ENCODE data around the gene PLP2.
"Not testable (repeated sequence)": the region's sequence is repeated elsewhere in the genome, so short reads cannot be mapped to it uniquely, and the experiment has no call there.

The PLP2 gene, protein sequence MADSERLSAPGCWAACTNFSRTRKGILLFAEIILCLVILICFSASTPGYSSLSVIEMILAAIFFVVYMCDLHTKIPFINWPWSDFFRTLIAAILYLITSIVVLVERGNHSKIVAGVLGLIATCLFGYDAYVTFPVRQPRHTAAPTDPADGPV

DNA sequence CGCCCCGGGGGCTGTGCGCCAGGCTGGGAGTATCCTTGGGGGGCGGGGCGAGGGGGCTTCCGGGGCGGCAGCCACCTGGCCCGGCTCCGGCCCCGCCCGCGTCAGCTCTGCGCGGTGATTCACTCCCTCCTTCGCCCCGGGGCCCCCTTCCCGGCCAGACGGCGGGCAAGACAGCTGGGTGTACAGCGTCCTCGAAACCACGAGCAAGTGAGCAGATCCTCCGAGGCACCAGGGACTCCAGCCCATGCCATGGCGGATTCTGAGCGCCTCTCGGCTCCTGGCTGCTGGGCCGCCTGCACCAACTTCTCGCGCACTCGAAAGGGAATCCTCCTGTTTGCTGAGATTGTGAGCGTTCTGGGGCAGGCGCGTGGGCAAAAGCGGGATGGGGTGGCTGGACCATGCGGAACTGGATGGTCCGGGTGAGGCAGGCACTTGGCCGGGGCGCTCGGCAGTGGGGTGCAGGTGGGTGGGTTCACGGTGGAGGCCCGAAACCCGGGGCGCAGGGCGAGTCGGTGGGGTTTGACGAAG lies at the start of gene PLP2:
Gene PLP2 (plus strand): TSS at position 147 of the 528 bp plus-strand sequence. CDS start 103 bp downstream, at position 250.
- DNase-seq (ENCODE audit: low spot score) = peak; percentile 71

DNA sequence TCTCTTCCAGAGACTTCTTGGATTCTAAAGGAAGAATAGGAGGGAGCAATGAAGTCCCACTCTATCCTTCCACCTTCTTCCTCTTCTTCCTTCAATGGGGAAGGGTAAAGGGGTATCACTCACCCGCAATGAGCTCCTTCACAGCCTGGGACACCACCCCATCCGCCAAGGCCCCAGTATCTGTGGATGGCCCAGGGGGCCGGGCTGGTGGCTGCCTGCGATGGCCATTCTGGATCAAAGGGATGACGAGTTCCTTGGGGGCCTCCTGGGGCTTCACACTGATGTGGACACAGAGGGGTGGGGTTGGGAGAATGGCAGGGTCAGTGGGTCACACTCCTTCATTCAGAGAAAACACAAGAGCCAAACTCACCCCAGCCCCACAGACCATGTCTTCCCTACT lies 49.2 kb upstream of the PLP2 start:
- no peak for DNase-seq (ENCODE audit: low spot score)

DNA sequence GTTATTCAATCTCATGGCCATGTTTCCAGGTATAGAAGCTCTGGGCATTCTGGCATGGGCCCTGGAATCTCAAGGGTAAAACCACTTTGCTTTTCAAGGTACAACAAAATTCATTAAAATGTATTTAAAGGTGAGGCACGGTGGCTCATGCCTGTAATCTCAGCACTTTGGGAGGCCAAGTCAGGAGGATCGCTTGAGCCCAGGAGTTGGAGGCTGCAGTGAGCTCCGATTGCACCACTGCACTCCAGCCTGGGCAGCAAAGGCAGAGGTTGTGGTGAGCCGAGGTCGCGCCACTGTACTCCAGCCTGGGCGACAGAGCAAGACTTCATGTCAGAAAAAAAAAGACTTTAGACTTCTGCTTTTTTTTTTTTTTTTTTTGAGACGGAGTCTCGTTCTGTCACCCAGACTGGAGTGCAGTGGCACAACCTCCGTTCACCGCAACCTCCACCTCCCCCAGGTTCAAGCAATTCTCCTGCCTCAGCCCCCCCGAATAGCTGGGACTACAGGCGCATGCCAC lies 43.9 kb upstream of the PLP2 start:
- not testable (repeated sequence) for DNase-seq (ENCODE audit: low spot score)

DNA sequence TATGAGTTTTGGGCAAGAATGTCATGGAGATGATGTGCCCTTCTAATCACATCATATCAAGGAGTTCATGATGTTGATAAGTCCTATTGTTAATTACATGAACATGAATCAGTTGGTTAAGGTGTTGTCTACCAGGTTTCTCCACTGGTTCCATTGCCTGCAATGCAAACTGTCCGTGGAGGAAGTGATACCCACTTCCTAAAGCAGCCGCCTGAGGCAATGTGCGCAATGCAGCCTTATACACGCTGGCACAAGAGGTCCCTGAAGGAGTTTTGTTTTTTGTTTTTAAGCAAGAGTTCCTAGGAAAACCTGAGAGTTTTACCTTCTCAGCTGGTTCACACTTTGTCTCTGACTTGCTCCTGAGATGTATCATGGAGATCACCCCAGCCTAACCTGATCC lies 42.3 kb upstream of the PLP2 start:
- peak; percentile 41 for DNase-seq (ENCODE audit: low spot score)

DNA sequence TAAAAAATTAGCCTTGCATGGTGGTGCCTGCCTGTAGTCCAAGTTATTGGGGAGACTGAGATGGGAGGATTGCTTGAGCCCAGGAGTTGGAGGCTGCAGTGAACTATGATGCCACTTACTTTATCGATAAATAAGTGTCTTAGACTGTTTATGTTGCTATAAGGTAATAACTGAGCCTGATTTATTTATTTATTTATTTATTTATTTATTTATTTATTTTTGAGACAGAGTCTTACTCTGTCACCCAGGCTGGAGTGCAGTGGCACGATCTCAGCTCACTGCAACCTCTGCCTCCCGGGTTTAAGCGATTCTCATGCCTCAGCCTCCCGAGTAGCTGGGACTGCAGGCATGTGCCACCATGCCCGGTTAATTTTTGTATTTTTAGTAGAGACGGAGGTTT lies 39.4 kb upstream of the PLP2 start:
- DNase-seq (ENCODE audit: low spot score) = not testable (repeated sequence)

DNA sequence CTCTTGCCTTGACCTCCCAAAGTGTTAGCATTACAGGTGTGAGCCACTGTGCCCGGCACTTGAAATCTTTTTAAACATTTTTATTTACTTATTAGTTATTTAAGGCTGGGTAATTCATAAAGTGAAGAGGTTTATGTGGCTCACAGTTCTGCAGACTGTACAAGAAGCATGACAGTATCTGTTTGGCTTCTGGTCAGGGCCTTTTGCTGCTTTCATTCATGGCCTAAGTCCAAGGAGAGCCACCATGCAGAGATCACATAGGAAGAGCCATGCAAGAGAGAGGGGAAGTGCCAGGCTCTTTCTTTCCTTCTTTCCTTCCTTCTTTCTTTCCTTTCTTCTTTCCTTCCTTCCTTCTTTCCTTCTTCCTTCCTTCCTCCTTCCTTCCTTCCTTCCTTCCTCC lies 37.9 kb upstream of the PLP2 start:
- no peak for DNase-seq (ENCODE audit: low spot score)

DNA sequence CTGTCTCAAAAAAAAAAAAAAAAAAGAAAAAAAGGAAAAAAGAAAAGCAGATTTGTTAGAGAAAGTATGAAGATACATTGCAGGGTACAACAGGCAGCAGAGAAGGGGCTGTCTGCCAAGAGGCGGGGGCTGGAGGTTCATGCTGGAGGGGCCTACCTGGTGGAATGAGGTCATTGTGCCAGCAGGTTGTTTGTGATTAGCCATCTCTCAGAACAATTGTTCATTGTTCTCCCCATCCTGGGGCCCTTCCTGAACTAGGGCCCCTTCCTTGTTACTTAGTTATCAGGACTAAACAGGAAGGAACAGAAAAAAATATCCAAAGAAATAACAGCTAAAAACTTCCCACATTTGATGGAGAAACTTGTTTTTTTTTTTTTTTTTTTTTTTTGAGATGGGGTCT lies 34.2 kb upstream of the PLP2 start:
- DNase-seq (ENCODE audit: low spot score) = no peak

DNA sequence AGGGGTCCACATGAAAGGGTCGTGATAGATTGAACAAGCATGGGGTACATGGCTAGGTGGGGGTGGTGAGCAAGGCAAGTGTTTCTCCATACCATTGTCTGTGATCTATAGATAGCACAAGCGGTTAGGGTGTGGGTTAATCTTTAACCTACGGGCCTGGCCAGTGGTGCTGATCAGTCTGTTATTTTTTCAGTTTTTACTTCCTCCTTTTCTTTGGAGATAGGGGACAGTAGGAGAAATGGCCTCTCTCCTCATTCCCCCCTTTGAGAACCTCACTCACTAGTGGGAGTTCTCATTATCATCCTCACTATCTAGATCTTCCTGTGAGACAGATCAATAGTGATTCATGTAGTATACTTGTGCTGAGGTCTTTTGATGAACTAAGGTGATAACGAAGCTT lies 32.0 kb upstream of the PLP2 start:
- DNase-seq (ENCODE audit: low spot score) = no peak

DNA sequence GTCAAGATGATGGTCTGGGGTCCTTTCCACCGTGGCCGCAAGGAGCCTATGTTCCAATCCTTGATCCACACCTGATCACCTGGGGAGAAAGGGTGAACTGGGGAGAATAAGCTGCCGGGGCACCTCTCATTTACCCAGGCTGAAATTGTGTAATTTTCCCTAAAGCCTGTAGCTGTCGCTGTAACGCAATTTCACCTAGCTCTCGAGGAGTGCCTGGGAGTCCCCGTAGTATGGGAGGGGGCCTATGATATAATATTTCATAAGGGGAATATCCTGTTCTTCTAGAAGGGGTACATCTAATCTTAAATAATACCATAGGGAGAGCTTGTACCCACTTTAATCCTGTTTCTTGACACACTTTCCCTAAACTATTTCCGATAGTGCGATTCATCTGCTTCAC lies 29.4 kb upstream of the PLP2 start:
- not testable (repeated sequence) for DNase-seq (ENCODE audit: low spot score)

DNA sequence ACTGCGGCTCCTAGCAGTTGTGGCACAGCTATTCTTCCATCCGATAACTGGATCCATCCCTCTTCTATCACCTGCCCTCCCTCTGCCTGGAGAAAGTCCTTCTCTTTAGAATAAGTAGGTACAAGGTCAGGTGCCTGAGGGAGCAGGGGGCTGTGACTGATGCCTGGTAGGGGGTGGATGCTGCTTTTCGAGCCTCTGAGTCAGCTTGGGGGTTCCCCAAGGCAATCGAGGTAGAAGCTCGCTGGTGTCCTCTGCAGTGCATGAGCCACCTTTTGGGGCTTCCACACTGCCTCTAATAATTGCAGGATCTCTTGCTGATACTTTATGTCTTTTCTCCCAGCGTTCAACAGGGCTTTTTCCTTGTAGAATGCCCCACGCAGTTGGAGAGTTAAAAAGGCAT lies 28.5 kb upstream of the PLP2 start:
- DNase-seq (ENCODE audit: low spot score) = not testable (repeated sequence)

DNA sequence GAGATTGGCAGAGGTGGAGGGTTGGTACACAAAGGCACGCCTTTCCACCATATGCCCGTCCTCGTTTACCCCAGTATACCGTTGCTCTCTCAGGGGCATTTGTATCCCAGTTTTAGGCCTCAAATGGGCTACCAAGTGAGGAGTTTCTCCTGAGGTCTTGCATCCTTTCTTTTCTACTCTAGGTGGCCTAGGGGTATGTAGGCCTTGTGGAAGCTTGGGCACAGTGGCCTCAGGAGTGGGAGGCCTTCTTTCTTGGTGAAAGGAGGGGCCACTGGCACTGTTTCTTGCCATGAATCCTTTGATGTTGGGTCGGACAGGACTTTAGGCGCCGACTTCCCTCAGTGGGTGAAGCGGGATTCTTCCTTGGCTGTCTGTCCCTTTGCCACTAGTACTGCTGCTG lies 24.4 kb upstream of the PLP2 start:
- DNase-seq (ENCODE audit: low spot score) = no peak

DNA sequence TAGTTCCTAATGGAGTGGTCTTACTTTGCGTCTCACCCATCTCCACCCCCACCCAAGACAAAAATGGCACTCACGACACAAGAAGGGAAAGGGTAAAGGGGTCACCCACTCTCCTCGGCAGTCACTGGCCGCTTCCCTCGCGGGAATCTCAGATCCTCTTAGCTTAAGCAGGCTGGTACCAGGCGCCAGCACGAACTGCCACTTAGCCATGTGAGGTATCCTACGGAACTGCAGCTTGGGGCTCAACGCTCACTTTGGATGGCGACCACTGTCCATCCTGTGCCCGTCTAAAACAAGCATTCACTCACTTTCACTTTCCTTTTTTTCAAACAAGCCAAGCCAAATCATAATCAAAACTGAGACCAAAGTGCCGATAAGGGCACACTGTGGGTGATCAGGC lies 23.8 kb upstream of the PLP2 start:
- DNase-seq (ENCODE audit: low spot score) = no peak

DNA sequence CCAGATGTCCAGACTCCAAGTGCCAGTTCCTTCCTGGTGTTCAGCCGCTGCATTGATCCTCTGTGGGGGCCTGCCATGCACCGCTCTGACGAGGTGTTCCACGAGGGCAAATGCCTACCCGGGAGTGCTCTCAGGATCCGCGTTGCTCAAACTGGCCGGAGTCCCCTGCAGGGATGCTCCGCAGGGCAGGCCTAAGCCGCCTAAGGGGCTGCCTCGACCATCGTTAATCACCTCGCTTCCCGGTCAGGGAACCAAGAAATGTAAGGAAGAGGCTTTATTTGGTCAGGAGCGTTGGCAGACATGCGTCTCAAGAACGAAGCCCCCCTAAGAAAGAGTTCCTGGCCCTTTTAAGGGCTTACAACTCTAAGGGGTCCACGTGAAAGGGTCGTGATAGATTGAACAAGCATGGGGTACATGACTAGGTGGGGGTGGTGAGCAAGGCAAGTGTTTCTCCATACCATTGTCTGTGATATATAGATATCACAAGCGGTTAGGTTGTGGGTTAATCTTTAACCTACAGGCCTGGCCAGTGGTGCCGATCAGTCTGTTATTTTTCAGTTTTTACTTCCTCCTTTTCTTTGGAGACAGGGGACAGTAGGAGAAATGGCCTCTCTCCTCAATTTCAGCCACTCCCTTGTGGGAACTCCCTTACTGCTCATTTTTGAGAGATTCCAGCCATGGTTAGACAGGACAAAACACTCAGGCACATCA lies 23.2 kb upstream of the PLP2 start:
- not testable (repeated sequence) for DNase-seq (ENCODE audit: low spot score)

DNA sequence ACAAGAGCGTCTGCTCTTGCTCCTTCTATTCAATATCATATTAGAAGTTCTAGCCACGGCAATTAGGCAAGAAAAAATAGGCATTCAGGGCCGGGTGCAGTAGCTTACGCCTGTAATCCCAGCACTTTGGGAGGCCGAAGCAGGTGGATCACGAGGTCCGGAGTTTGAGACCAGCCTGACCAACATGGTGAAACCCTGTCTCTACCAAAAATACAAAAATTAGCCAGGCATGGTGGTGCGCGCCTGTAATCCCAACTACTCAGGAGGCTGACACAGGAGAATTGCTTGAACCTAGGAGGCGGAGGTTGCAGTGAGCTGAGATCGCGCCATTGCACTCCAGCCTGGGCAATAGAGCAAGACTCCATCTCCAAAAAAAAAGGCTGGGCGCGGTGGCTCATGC lies 22.4 kb upstream of the PLP2 start:
- not testable (repeated sequence) for DNase-seq (ENCODE audit: low spot score)

DNA sequence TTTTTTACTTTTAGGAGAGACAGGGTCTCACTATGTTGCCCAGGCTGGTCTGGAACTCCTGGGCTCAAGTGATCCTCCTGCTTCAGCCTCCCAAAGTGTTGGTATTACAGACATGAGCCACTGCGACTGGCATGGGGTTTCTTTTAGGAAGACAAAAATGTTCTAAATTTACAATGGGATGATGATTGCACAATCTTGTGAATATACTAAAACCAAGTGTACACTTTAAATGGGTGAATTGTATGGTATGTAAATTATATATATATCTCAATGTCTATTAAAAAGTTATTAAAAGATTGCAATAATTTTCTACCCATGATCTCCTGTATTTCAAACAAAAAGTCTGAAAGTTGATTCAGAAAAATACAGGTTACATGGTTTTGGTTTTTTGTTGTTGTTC lies 18.2 kb upstream of the PLP2 start:
- DNase-seq (ENCODE audit: low spot score) = no peak

DNA sequence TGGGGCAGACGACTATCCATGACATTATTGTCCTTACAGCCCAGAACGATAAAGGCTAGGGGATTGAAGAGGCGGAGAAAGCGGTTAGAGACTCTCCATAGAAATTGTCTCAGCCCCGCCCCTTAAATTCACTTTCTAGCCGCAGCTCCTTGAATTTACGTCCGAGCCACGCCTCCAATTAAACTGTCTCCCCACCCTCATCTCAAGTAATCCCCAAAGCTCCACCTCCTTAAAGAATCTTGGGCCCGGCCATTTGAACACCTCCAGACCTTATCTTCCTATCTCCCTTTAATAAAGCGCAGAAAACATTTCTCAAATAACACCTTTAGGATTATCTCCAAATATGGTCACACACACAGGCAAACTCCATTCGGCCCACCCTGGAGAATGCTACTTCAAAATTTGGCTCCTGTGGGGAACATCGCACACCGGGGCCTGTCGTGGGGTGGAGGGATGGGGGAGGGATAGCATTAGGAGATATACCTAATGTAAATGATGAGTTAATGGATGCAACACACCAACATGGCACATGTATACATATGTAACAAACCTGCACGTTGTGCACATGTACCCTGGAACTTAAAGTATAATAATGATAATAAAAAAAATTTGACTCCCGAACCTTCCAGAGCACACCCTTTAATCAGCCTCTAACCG lies 16.3 kb upstream of the PLP2 start:
- peak; percentile 80 for DNase-seq (ENCODE audit: low spot score)

DNA sequence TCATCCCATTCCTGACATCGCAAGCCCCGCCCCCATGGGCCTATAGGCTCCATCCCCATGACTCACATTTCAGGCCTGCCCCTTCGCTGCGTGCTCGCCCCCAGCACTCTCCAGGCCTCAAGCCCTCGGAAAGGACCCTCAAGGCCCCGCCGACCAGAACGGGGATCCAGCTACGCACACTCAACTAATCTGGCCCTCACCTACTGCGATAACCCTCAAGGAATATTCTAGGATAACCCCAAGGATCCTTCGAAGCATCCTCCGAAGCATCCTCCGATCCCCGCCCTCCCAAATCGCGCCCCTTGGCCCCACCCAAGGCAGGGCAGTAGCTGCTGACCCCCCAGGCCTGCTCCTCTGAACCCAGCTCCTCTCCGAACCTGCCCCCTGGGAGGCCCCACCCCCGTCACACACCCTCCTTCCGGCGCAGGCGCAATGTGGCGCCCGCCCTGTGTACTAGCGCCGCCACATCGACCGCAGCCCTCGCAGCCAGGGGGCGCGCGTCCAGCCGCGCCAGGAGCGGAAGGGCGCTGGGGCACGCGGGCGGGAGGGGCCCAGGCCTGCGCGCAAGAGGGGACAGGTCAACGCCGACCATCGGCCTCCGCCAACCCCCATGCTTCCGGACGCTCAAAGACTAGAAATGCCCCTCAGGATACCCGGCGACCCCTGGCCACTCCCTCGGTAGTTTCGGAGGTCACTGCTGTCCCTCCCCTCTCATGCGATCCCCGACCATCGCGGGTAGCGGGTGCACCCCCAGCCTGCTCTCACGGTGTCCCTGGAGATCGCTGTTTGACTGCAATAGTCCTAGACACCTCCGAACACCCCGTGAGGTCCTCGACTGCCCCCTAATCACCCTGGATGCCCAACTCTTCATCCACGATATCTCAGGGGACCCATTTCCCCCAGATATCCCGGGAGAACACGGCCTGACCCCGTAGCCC lies 15.5 kb upstream of the PLP2 start:
- DNase-seq (ENCODE audit: low spot score) = peak; percentile 87

DNA sequence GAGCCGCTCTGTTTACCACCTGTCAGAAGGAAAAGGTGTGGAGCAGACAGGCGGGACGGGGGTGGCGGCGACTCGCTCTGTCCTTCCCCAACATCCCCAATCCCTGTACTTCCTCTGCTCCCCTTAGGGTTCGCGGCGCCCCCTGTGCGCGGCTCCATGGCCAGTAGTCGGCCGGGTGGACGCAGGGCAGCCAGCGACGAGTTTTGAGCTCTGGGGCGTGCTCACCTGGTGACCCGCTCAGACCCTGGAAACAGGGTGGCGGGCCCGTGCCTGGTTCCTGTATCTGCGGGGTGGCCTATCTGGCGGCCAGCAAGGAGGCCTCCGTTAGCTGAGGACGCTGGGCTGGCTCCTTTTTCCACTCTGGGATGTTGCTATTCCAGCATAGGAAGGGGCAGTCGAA lies 14.5 kb upstream of the PLP2 start:
- DNase-seq (ENCODE audit: low spot score) = no peak

DNA sequence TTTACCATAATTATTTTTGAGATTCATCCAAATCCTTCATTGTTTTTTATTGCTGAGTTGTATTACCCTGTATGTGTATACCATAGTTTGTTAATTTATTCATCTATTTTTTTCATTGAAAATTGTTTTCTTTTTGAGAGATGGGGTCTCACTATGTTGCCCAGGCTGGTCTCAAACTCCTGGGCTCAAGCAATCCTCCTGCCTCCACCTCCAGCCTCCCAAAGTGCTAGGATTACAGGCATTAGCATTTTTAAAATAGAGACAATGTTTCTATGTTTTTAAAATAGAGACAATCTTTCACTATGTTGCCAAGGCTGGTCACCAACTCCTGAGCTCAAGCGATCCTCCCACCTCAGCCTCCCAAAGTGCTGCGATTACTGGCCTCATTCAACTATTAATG lies 10.8 kb upstream of the PLP2 start:
- DNase-seq (ENCODE audit: low spot score) = no peak

DNA sequence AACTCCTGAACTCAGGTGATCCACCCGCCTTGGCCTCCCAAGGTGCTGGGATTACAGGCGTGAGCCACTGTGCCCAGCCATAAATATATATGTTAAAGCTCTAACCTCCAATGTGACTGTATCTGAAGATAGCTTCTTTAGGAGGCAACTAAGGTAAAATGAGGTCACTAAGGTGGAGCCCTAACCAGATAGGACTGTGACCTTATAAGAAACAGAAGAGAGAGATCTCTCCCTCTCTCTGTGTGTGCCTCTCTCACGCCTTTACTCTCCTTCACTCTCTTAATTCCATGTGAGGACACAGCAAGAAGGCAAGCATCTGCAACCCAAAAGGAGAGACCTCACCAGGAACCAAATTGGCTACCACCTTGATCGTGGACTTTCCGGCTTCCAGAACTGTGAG lies 10.1 kb upstream of the PLP2 start:
- no peak for DNase-seq (ENCODE audit: low spot score)

DNA sequence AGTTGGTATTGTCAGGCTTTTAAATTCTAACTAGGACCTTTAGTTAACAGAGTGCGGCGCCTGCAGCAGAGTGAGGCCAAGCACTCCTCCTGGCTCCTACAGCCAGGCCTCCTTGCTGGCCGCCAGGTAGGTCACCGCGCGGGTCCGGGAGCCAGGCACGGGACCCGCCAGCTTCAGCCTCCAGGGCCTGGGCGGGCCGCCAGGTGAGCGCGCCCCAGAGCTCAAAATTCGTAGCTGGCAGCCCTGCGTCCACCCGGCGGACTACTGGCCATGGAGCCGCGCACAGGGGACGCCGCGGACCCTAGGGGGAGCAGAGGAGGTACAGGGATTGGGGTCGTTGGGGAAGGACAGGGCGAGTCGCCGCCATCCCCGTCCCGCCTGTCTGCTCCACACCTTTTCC lies 9.1 kb upstream of the PLP2 start, which contains the start of gene MAGIX:
Gene MAGIX (plus strand): TSS at position 139 of the 400 bp plus-strand sequence. CDS start 132 bp downstream, at position 271.
- no peak for DNase-seq (ENCODE audit: low spot score)
